ENCODE data around the gene SLC66A1.

The SLC66A1 gene

GRCh38 chr1:19377812-19378718 lies 65.9 kb downstream of the SLC66A1 start:
- no peaks in the 10 kb centered on the region for H3K9me3 ChIP-seq (ENCODE audit: control insufficient read depth, low read depth, low read length)
- no peak overlapping the region for H3K27ac ChIP-seq (ENCODE audit: low read length)
- no peaks in the 10 kb centered on the region for H3K4me1 ChIP-seq (ENCODE audit: control insufficient read depth, low read depth, low read length)
- H3K27me3 ChIP-seq (ENCODE audit: control insufficient read depth, insufficient read depth, low read length), result no peaks in the 10 kb centered on the region
- peaks cover 39% of the 10 kb centered on the region for H3K36me3 ChIP-seq (ENCODE audit: control insufficient read depth, low read depth, low read length)
- H3K9ac ChIP-seq (ENCODE audit: low read length), result no peak overlapping the region
- no peak overlapping the region for H3K4me3 ChIP-seq (ENCODE audit: low read length)
